ENCODE data around the gene PTPN14. TPM values are rescaled to one million over a fixed set of nuclear protein-coding genes. Genes with fewer than 3 reads are reported as not detected.

PTPN14 gene
- polyA plus RNA-seq, 4 donors = 0.45 to 6.1 (median 3.2) TPM

DNA sequence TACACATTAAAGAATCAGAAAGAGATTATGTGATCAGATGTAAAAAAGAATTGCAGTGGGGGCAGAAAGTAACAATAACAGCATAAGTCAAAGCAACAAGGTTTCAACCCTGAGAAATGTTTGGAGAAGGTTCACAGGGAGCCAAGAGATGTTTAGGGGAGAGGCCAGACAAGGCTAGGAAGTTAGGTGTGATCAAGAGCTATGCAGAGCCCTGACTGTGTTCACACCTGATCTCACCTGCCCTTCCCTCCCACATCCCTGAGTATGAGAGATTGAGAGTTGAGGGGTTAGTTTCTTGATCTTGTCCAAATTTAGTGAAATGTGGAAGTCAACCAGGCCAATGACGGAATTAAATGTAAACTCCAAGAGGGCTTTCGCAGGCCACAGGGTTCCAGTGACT is 10.2 kb downstream of the PTPN14 start:
- H3K4me1 ChIP-seq (ENCODE audit: control insufficient read depth in 3 of 3, insufficient read depth in 2 of 3, low read depth in 1 of 3, low read length in 2 of 3) = no peaks in the 10 kb centered on the region
- no peaks in the 10 kb centered on the region for H3K9me3 ChIP-seq (ENCODE audit: control insufficient read depth in 2 of 2, insufficient read depth in 1 of 2, low read depth in 1 of 2, low read length in 1 of 2)
- H3K4me3 ChIP-seq (ENCODE audit: low read depth in 1 of 3, low read length in 3 of 3) = no peak overlapping the region
- FAIRE-seq (no peak), DNase-seq (no peak)
- no peaks in the 10 kb centered on the region for H3K27me3 ChIP-seq (ENCODE audit: control insufficient read depth in 3 of 3, insufficient read depth in 3 of 3, low read length in 3 of 3)
- WGBS, 3 donors = 80 to 89% (median 89%) methylated on average over 2 of the region's 2 CpGs
- peaks cover 0 to 6% (median 0%) of the 10 kb centered on the region in 3 donors for H3K36me3 ChIP-seq (ENCODE audit: control insufficient read depth in 3 of 3, insufficient read depth in 2 of 3, low read depth in 1 of 3, low read length in 3 of 3)
- no peak overlapping the region for H3K27ac ChIP-seq (ENCODE audit: low read depth in 1 of 3, low read length in 2 of 3)

DNA sequence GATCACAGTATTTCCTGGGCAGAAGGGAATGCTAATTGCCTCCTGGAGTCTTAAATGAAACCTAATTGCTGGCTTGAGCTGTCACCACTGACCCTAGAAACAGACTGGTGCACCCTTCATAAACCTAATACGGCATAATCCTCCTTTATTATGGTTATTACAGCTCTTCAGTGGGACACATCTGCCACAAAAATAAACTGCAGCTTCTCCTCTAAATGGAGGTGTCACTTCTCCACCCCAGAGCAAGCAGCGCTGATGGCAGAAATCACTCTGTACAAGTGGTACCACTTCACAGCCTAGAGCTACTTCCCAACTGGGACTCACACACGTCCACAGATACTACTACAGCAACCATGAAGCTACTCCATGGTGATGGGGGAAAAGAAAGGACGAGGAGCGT is 11.1 kb downstream of the PTPN14 start:
- H3K9me3 ChIP-seq (ENCODE audit: control insufficient read depth in 2 of 2, insufficient read depth in 1 of 2, low read depth in 1 of 2, low read length in 1 of 2) = no peaks in the 10 kb centered on the region
- H3K4me3 ChIP-seq (ENCODE audit: low read depth in 1 of 3, low read length in 3 of 3) = no peak overlapping the region
- no peak for FAIRE-seq
- H3K4me1 ChIP-seq (ENCODE audit: control insufficient read depth in 3 of 3, insufficient read depth in 2 of 3, low read depth in 1 of 3, low read length in 2 of 3) = no peaks in the 10 kb centered on the region
- peaks cover 0 to 6% (median 0%) of the 10 kb centered on the region in 3 donors for H3K36me3 ChIP-seq (ENCODE audit: control insufficient read depth in 3 of 3, insufficient read depth in 2 of 3, low read depth in 1 of 3, low read length in 3 of 3)
- WGBS, 3 donors = 78 to 81% (median 79%) methylated on average over 5 of the region's 5 CpGs
- H3K27ac ChIP-seq (ENCODE audit: low read depth in 1 of 3, low read length in 2 of 3) = no peak overlapping the region
- DNase-seq = no peak
- H3K27me3 ChIP-seq (ENCODE audit: control insufficient read depth in 3 of 3, insufficient read depth in 3 of 3, low read length in 3 of 3) = no peaks in the 10 kb centered on the region

- 61 to 86% (median 82%) methylated on average over 3 of the region's 3 CpGs for WGBS, 3 donors
- no peak for FAIRE-seq
These were observed 12.9 kb downstream of the PTPN14 start for GRCh38 chr1:214538496-214538895.

DNA sequence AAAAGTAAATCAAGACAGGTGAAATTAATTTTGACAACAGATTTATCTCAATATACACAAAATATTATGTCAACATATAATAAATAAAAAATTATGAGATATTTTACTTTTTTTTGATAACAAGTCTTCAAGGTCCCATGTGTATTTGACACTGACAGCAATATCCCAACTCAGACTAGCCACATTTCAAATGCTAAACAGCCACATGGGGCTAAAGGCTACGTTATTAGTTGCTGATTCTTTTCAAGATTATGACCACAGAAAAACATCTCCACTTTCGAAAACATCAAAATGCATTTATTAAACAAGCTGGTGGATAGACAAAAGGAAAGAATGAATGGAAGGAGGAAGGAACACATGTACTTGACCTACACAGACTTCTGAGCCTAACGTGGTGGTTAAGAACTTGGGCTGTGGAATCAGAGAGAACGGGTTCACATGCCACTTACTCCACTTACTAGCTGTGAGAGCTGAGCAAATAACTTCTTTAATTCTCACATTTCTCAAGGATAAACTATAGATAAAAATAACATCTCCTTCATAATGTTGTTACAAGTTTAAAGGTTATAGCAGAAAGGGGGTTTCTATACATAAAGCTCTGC is 13.4 kb downstream of the PTPN14 start:
- Histone ChIP-seq H3K4me1 (ENCODE audit: control insufficient read depth in 3 of 3, insufficient read depth in 2 of 3, low read depth in 1 of 3, low read length in 2 of 3) (no peaks in the 10 kb centered on the region), H3K9me3 (ENCODE audit: control insufficient read depth in 2 of 2, insufficient read depth in 1 of 2, low read depth in 1 of 2, low read length in 1 of 2) (no peaks in the 10 kb centered on the region), H3K36me3 (ENCODE audit: control insufficient read depth in 3 of 3, insufficient read depth in 2 of 3, low read depth in 1 of 3, low read length in 3 of 3) (peaks cover 0 to 3% (median 0%) of the 10 kb centered on the region in 3 donors), H3K27me3 (ENCODE audit: control insufficient read depth in 3 of 3, insufficient read depth in 3 of 3, low read length in 3 of 3) (no peaks in the 10 kb centered on the region), H3K27ac (ENCODE audit: low read depth in 1 of 3, low read length in 2 of 3) (no peak overlapping the region), H3K4me3 (ENCODE audit: low read depth in 1 of 3, low read length in 3 of 3) (no peak overlapping the region)
- WGBS, 3 donors = 72 to 85% (median 75%) methylated on average over 4 of the region's 4 CpGs
- no peak for FAIRE-seq
- no peak for DNase-seq

More at GRCh38 chr1:214538496-214538895, 12.9 kb downstream of the PTPN14 start:
- Histone ChIP-seq H3K4me1 (ENCODE audit: control insufficient read depth in 3 of 3, insufficient read depth in 2 of 3, low read depth in 1 of 3, low read length in 2 of 3) (no peaks in the 10 kb centered on the region), H3K4me3 (ENCODE audit: low read depth in 1 of 3, low read length in 3 of 3) (no peak overlapping the region), H3K27ac (ENCODE audit: low read depth in 1 of 3, low read length in 2 of 3) (no peak overlapping the region), H3K36me3 (ENCODE audit: control insufficient read depth in 3 of 3, insufficient read depth in 2 of 3, low read depth in 1 of 3, low read length in 3 of 3) (peaks cover 0 to 2% (median 0%) of the 10 kb centered on the region in 3 donors), H3K27me3 (ENCODE audit: control insufficient read depth in 3 of 3, insufficient read depth in 3 of 3, low read length in 3 of 3) (no peaks in the 10 kb centered on the region), H3K9me3 (ENCODE audit: control insufficient read depth in 2 of 2, insufficient read depth in 1 of 2, low read depth in 1 of 2, low read length in 1 of 2) (no peaks in the 10 kb centered on the region)
- no peak for DNase-seq

DNA sequence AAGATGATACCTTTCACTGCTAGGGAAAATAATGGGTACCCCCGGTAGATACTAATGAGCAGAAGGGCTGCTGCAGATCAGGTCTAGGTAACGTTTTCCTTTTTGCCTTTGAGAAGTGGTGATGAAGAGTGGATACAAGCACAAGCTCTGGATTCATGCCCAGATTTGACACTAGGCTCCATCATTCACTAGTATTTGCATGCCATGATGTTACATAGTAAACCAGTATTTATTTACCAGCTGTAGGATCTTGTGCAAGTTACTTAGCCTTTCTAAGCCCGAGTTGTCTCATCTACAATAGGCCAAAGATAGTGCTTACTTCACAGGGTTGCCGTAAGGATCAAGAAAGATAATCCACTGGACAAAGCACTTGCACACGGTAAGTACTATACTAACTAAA is 14.2 kb downstream of the PTPN14 start:
- no peak for FAIRE-seq
- no peak overlapping the region for H3K27ac ChIP-seq (ENCODE audit: low read depth in 1 of 3, low read length in 2 of 3)

GRCh38 chr1:214532070-214532469 is 19.3 kb downstream of the PTPN14 start:
- H3K36me3 ChIP-seq (ENCODE audit: control insufficient read depth in 3 of 3, insufficient read depth in 2 of 3, low read depth in 1 of 3, low read length in 3 of 3) = peaks cover 0 to 12% (median 2%) of the 10 kb centered on the region in 3 donors
- H3K4me1 ChIP-seq (ENCODE audit: control insufficient read depth in 3 of 3, insufficient read depth in 2 of 3, low read depth in 1 of 3, low read length in 2 of 3) = no peaks in the 10 kb centered on the region
- H3K4me3 ChIP-seq (ENCODE audit: low read depth in 1 of 3, low read length in 3 of 3) = no peak overlapping the region
- no peak for DNase-seq
- H3K27me3 ChIP-seq (ENCODE audit: control insufficient read depth in 3 of 3, insufficient read depth in 3 of 3, low read length in 3 of 3) = no peaks in the 10 kb centered on the region
- no peaks in the 10 kb centered on the region for H3K9me3 ChIP-seq (ENCODE audit: control insufficient read depth in 2 of 2, insufficient read depth in 1 of 2, low read depth in 1 of 2, low read length in 1 of 2)
- H3K27ac ChIP-seq (ENCODE audit: low read depth in 1 of 3, low read length in 2 of 3) = no peak overlapping the region
- FAIRE-seq = no peak
- 80 to 87% (median 83%) methylated on average over 9 of the region's 9 CpGs for WGBS, 3 donors

More for the DNA sequence above, 14.2 kb downstream of the PTPN14 start:
- WGBS, 3 donors = 64 to 86% (median 80%) methylated on average over 5 of the region's 5 CpGs
- Histone ChIP-seq H3K36me3 (ENCODE audit: control insufficient read depth in 3 of 3, insufficient read depth in 2 of 3, low read depth in 1 of 3, low read length in 3 of 3) (peaks cover 0 to 9% (median 0%) of the 10 kb centered on the region in 3 donors), H3K4me3 (ENCODE audit: low read depth in 1 of 3, low read length in 3 of 3) (no peak overlapping the region), H3K9me3 (ENCODE audit: control insufficient read depth in 2 of 2, insufficient read depth in 1 of 2, low read depth in 1 of 2, low read length in 1 of 2) (no peaks in the 10 kb centered on the region), H3K27me3 (ENCODE audit: control insufficient read depth in 3 of 3, insufficient read depth in 3 of 3, low read length in 3 of 3) (no peaks in the 10 kb centered on the region), H3K4me1 (ENCODE audit: control insufficient read depth in 3 of 3, insufficient read depth in 2 of 3, low read depth in 1 of 3, low read length in 2 of 3) (no peaks in the 10 kb centered on the region)
- no peak for DNase-seq

DNA sequence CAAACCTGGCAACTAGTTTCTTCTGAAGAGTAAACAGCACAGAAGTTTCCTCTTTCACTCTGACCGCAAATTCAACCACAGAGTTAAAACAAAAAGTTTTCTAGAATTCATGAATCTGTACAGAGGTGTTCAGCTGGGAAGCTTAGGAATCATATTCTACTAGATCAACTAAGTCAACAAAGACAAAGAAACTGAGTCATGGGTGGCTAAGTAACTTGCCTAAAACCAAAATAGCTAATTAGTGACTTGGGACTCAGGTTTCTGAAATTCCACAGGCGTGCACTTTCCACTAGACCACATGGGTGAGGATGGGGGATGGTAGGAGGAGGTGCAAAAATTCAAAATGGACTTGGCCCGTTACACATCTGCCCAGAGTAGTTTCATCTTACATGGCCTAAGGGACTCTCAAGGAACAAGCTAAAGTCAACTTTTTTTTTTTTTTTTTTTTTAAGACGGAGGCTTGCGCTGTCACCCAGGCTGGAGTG is 25.8 kb downstream of the PTPN14 start:
- no peaks in the 10 kb centered on the region for H3K27me3 ChIP-seq (ENCODE audit: control insufficient read depth in 3 of 3, insufficient read depth in 3 of 3, low read length in 3 of 3)
- H3K4me1 ChIP-seq (ENCODE audit: control insufficient read depth in 3 of 3, insufficient read depth in 2 of 3, low read depth in 1 of 3, low read length in 2 of 3) = no peaks in the 10 kb centered on the region
- H3K36me3 ChIP-seq (ENCODE audit: control insufficient read depth in 3 of 3, insufficient read depth in 2 of 3, low read depth in 1 of 3, low read length in 3 of 3) = no peaks in the 10 kb centered on the region
- DNase-seq (no peak), FAIRE-seq (no peak)
- WGBS, 3 donors = 68 to 92% (median 79%) methylated on average over 4 to 5 of the region's 5 CpGs
- no peak overlapping the region for H3K27ac ChIP-seq (ENCODE audit: low read depth in 1 of 3, low read length in 2 of 3)
- H3K4me3 ChIP-seq (ENCODE audit: low read depth in 1 of 3, low read length in 3 of 3) = no peak overlapping the region
- no peaks in the 10 kb centered on the region for H3K9me3 ChIP-seq (ENCODE audit: control insufficient read depth in 2 of 2, insufficient read depth in 1 of 2, low read depth in 1 of 2, low read length in 1 of 2)

- FAIRE-seq (no peak), DNase-seq (no peak)
- no peaks in the 10 kb centered on the region for H3K4me1 ChIP-seq (ENCODE audit: control insufficient read depth in 3 of 3, insufficient read depth in 2 of 3, low read depth in 1 of 3, low read length in 2 of 3)
- H3K36me3 ChIP-seq (ENCODE audit: control insufficient read depth in 3 of 3, insufficient read depth in 2 of 3, low read depth in 1 of 3, low read length in 3 of 3) = no peaks in the 10 kb centered on the region
- H3K27me3 ChIP-seq (ENCODE audit: control insufficient read depth in 3 of 3, insufficient read depth in 3 of 3, low read length in 3 of 3) = no peaks in the 10 kb centered on the region
- no peaks in the 10 kb centered on the region for H3K9me3 ChIP-seq (ENCODE audit: control insufficient read depth in 2 of 2, insufficient read depth in 1 of 2, low read depth in 1 of 2, low read length in 1 of 2)
- no peak overlapping the region for H3K27ac ChIP-seq (ENCODE audit: low read depth in 1 of 3, low read length in 2 of 3)
- WGBS, 3 donors = 60 to 86% (median 80%) methylated on average over 2 of the region's 2 CpGs
- H3K4me3 ChIP-seq (ENCODE audit: low read depth in 1 of 3, low read length in 3 of 3) = no peak overlapping the region
These were observed 26.6 kb downstream of the PTPN14 start for GRCh38 chr1:214524824-214525223.

Data from small intestine (tissue), 7 donors.